Liver (tissue), 9 donors: ENCODE results near the gene AUH. TPM values are rescaled to one million over a fixed set of nuclear protein-coding genes. Genes with fewer than 3 reads are reported as not detected.

ENCODE experiments used
- DNase-seq: peaks from one replicate; pipeline ENCODE4 v3.0.0-alpha.2; 2017; ENCODE audit warnings: low spot score
- H3K27ac ChIP-seq, 2 donors: one replicate each; pipeline ENCODE4 v1.7.0; 2013; ENCODE audit warnings: inconsistent platforms in 2 of 2, low read length in 2 of 2, control low read depth in 1 of 2, low read depth in 1 of 2, mild to moderate bottlenecking in 1 of 2
- H3K27me3 ChIP-seq, 4 donors: one replicate each; pipeline versions ENCODE4 v1.6.1 to v1.7.0; 2013; ENCODE audit warnings: low read length in 3 of 4, inconsistent platforms in 1 of 4, mild to moderate bottlenecking in 1 of 4, moderate library complexity in 1 of 4; ENCODE audit not compliant: control insufficient read depth in 4 of 4, insufficient read depth in 4 of 4
- H3K36me3 ChIP-seq, 4 donors: one replicate each; pipeline versions ENCODE4 v1.6.1 to v1.7.0; 2013; ENCODE audit warnings: low read length in 3 of 4, mild to moderate bottlenecking in 3 of 4, low read depth in 1 of 4, moderate library complexity in 1 of 4; ENCODE audit not compliant: control insufficient read depth in 4 of 4, insufficient read depth in 3 of 4
- H3K4me1 ChIP-seq, 4 donors: one replicate each; pipeline versions ENCODE4 v1.6.1 to v1.7.0; 2013; ENCODE audit warnings: low read length in 3 of 4, mild to moderate bottlenecking in 3 of 4, moderate library complexity in 1 of 4; ENCODE audit not compliant: control insufficient read depth in 4 of 4, insufficient read depth in 4 of 4
- H3K4me3 ChIP-seq, 3 donors: one replicate each; pipeline versions ENCODE4 v1.6.1 to v1.7.0; 2013; ENCODE audit warnings: low read length in 3 of 3, control low read depth in 1 of 3, low read depth in 1 of 3, mild to moderate bottlenecking in 1 of 3
- H3K9ac ChIP-seq, 2 donors: one replicate each; pipeline ENCODE4 v1.7.0; 2013; ENCODE audit warnings: low read length in 2 of 2, mild to moderate bottlenecking in 2 of 2, moderate library complexity in 2 of 2, control low read depth in 1 of 2, low read depth in 1 of 2
- H3K9me3 ChIP-seq, 4 donors: one replicate each; pipeline versions ENCODE4 v1.6.1 to v1.7.0; 2013; ENCODE audit warnings: low read length in 3 of 4; ENCODE audit not compliant: control insufficient read depth in 4 of 4
- ATF3 ChIP-seq: IDR thresholded peaks from 2 replicates; pipeline ENCODE4 v1.6.1; 2016; ENCODE audit warnings: antibody characterized with exemption
- EGR1 ChIP-seq, 2 donors: IDR thresholded peaks; 2 replicates each; pipeline ENCODE4 v1.6.1; 2016 to 2018; ENCODE audit warnings: antibody characterized with exemption in 2 of 2, low read depth in 2 of 2
- FOXA1 ChIP-seq: IDR thresholded peaks from 2 replicates; pipeline ENCODE4 v1.6.1; 2016; ENCODE audit warnings: antibody characterized with exemption
- FOXA2 ChIP-seq: IDR thresholded peaks from 2 replicates; pipeline ENCODE4 v1.6.1; 2016; ENCODE audit warnings: antibody characterized with exemption
- GABPA ChIP-seq, 2 donors: IDR thresholded peaks in 1 of 2; conservative IDR thresholded peaks in 1 of 2; 2 replicates each; pipeline ENCODE4 v1.6.1; 2016; ENCODE audit warnings: antibody characterized with exemption in 2 of 2, mild to moderate bottlenecking in 1 of 2, moderate library complexity in 1 of 2
- HNF4A ChIP-seq, 2 donors: conservative IDR thresholded peaks; 2 replicates each; pipeline ENCODE4 v1.6.1; 2016; ENCODE audit warnings: antibody characterized with exemption in 2 of 2, mild to moderate bottlenecking in 2 of 2
- HNF4G ChIP-seq: IDR thresholded peaks from 2 replicates; pipeline ENCODE4 v1.6.1; 2016; ENCODE audit warnings: antibody characterized with exemption
- JUND ChIP-seq, 2 donors: IDR thresholded peaks; 2 replicates each; pipeline ENCODE4 v1.6.1; 2016; ENCODE audit warnings: antibody characterized with exemption in 2 of 2
- MAX ChIP-seq: IDR thresholded peaks from 2 replicates; pipeline ENCODE4 v1.6.1; 2016; ENCODE audit warnings: antibody characterized with exemption
- RAD21 ChIP-seq, 2 donors: IDR thresholded peaks; 2 replicates each; pipeline ENCODE4 v1.6.1; 2016; ENCODE audit warnings: antibody characterized with exemption in 2 of 2, mild to moderate bottlenecking in 2 of 2
- RXRA ChIP-seq, 2 donors: IDR thresholded peaks; 2 replicates each; pipeline ENCODE4 v1.6.1; 2017 to 2018; ENCODE audit warnings: antibody characterized with exemption in 2 of 2, mild to moderate bottlenecking in 1 of 2
- SP1 ChIP-seq: IDR thresholded peaks from 2 replicates; pipeline ENCODE4 v1.6.1; 2018; ENCODE audit warnings: antibody characterized with exemption, mild to moderate bottlenecking
- TAF1 ChIP-seq: conservative IDR thresholded peaks from 2 replicates; pipeline ENCODE4 v1.6.1; 2016; ENCODE audit warnings: antibody characterized with exemption, mild to moderate bottlenecking
- YY1 ChIP-seq: IDR thresholded peaks from 2 replicates; pipeline ENCODE4 v1.6.1; 2016; ENCODE audit warnings: antibody characterized with exemption, mild to moderate bottlenecking
- ZBTB33 ChIP-seq: IDR thresholded peaks from 2 replicates; pipeline ENCODE4 v1.6.1; 2016; ENCODE audit warnings: antibody characterized with exemption
- WGBS: extraction: QIAGEN DNeasy Blood & Tissue Kit; methylation state at CpG from one replicate; pipeline ENCODE4 v1.1.7; 2013; 5-methylcytosine and 5-hydroxymethylcytosine counted together
- polyA plus RNA-seq, 2 donors: library from polyadenylated mRNA; stranded (reverse) in 1 of 2; unstranded in 1 of 2; fragments of 200-250 nt in 1 of 2; fragments of >200 nt in 1 of 2; fragmentation: Nextera tagmentation in 1 of 2; extraction: Ambion mirVana in 1 of 2; gene quantifications; one replicate each; pipeline versions ENCODE4 v1.2.1 to v1.2.3, GENCODE V29; 2013 to 2015
- total RNA-seq, 2 donors: library from RNA; depleted of rRNA; stranded (reverse); fragments of >200 nt; gene quantifications; one replicate each; pipeline ENCODE4 v1.2.3, GENCODE V29; 2014
- TF ChIP-seq, protein P1 (sequence below): IDR thresholded peaks from 2 replicates; pipeline ENCODE4 v1.6.1; 2016; ENCODE audit warnings: antibody characterized with exemption, mild to moderate bottlenecking
- TF ChIP-seq, protein P2 (sequence below): fragments of 150-350 bp; IDR thresholded peaks from 2 replicates; pipeline ENCODE4 v1.5.1; 2017; ENCODE audit warnings: improper control_type of control experiment, low read depth, low read length; ENCODE audit not compliant: missing input control
- donor health status: healthy.
- donor health status: healthy.
- donor health status: healthy.
- donor health status: healthy.
- donor health status: healthy.

AUH gene
- total and polyA plus RNA-seq, 4 donors = 12.1 to 30.0 (median 24.9) TPM

GRCh38 chr9:91172329-91172728 lies 189.4 kb downstream of the AUH start:
- Histone ChIP-seq H3K4me3 (no peak overlapping the region), H3K27me3 (no peaks in the 10 kb centered on the region), H3K27ac (no peak overlapping the region), H3K9ac (no peak overlapping the region), H3K9me3 (peaks cover 0 to 8% (median 4%) of the 10 kb centered on the region in 4 donors), H3K36me3 (no peaks in the 10 kb centered on the region), H3K4me1 (no peaks in the 10 kb centered on the region)
- WGBS = 98% methylated on average over 1 of the region's 1 CpG
- TF ChIP-seq RXRA (IDR thresholded peaks at IDR 0.05) (no peak), RAD21 (IDR thresholded peaks at IDR 0.05) (no peak), SP1 (no peak), ATF3 (no peak), JUND (IDR thresholded peaks at IDR 0.05) (no peak), ZBTB33 (no peak), GABPA (IDR thresholded peaks at IDR 0.05 in 1 of 2, conservative IDR thresholded peaks at IDR 0.05 in 1 of 2) (no peak), FOXA2 (no peak), EGR1 (IDR thresholded peaks at IDR 0.05; ENCODE audit: low read depth in 2 of 2) (no peak), TAF1 (no peak), HNF4G (no peak), FOXA1 (no peak), YY1 (no peak), MAX (no peak), HNF4A (conservative IDR thresholded peaks at IDR 0.05) (no peak)
- TF ChIP-seq, protein P1, sequence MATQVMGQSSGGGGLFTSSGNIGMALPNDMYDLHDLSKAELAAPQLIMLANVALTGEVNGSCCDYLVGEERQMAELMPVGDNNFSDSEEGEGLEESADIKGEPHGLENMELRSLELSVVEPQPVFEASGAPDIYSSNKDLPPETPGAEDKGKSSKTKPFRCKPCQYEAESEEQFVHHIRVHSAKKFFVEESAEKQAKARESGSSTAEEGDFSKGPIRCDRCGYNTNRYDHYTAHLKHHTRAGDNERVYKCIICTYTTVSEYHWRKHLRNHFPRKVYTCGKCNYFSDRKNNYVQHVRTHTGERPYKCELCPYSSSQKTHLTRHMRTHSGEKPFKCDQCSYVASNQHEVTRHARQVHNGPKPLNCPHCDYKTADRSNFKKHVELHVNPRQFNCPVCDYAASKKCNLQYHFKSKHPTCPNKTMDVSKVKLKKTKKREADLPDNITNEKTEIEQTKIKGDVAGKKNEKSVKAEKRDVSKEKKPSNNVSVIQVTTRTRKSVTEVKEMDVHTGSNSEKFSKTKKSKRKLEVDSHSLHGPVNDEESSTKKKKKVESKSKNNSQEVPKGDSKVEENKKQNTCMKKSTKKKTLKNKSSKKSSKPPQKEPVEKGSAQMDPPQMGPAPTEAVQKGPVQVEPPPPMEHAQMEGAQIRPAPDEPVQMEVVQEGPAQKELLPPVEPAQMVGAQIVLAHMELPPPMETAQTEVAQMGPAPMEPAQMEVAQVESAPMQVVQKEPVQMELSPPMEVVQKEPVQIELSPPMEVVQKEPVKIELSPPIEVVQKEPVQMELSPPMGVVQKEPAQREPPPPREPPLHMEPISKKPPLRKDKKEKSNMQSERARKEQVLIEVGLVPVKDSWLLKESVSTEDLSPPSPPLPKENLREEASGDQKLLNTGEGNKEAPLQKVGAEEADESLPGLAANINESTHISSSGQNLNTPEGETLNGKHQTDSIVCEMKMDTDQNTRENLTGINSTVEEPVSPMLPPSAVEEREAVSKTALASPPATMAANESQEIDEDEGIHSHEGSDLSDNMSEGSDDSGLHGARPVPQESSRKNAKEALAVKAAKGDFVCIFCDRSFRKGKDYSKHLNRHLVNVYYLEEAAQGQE = no peak
- TF ChIP-seq, protein P2, sequence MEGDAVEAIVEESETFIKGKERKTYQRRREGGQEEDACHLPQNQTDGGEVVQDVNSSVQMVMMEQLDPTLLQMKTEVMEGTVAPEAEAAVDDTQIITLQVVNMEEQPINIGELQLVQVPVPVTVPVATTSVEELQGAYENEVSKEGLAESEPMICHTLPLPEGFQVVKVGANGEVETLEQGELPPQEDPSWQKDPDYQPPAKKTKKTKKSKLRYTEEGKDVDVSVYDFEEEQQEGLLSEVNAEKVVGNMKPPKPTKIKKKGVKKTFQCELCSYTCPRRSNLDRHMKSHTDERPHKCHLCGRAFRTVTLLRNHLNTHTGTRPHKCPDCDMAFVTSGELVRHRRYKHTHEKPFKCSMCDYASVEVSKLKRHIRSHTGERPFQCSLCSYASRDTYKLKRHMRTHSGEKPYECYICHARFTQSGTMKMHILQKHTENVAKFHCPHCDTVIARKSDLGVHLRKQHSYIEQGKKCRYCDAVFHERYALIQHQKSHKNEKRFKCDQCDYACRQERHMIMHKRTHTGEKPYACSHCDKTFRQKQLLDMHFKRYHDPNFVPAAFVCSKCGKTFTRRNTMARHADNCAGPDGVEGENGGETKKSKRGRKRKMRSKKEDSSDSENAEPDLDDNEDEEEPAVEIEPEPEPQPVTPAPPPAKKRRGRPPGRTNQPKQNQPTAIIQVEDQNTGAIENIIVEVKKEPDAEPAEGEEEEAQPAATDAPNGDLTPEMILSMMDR = no peak
- DNase-seq = no peak

DNA sequence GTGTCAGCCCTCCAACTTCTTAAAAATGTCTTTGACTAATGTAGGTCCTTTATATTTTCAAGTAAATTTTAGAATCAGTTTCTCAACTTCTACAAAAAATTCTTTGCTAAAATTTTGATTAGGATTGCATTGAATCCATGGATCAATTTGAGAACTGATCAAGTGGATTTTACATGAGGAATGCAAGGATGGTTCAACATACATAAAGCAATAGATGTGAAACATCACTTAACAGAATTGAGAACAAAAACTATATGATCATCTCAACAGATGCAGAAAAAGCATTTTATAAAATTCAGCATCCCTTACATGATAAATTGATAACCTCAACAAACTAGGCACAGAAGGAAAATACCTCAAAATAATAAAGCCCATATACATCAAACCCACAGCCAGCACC lies 190.8 kb downstream of the AUH start:
- no peak for DNase-seq
- Histone ChIP-seq H3K9me3 (peaks cover 0 to 8% (median 4%) of the 10 kb centered on the region in 4 donors), H3K27ac (no peak overlapping the region), H3K4me1 (no peaks in the 10 kb centered on the region), H3K4me3 (no peak overlapping the region), H3K36me3 (no peaks in the 10 kb centered on the region), H3K27me3 (no peaks in the 10 kb centered on the region), H3K9ac (no peak overlapping the region)
- TF ChIP-seq HNF4A (conservative IDR thresholded peaks at IDR 0.05) (no peak), FOXA1 (no peak), ATF3 (no peak), HNF4G (no peak)
